Measurements from ENCODE around the gene SPRR2F. TPM values are rescaled to one million over a fixed set of nuclear protein-coding genes. Genes with fewer than 3 reads are reported as not detected.

SPRR2F gene
- total and polyA plus RNA-seq, 10 of the 15 experiments (the other 5 are each of a cell fraction or from before 2014, with no cell fraction given): 0.18 to 0.27 TPM; not detected in 8

DNA sequence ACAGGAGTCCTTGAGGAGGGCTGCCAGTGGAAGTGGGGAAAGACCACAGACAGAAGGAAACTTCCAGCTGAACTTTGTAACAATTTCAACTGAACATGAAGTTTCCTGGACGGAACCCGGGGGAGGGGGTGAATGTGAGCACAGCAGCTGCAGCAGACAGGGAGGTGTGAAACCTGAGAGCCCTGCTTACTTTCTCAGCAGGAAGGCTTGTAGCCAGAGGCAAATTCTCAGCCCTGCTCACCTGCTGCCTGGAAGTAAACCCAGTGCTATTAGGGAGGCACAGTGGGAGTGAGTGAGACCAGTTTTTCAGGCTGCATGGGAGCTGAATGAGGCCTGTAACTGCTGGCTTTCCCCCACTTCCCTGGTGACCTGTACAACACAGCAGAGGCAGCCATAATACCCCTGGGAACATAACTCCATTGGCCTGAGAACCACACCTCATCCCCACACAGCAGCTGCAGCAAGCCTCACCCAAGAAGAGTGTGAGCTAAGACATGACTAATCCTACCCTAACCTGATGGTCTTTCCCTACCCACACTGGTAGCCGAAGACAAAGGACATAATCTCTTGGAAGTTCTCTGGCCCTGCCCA lies 9.6 kb upstream of the SPRR2F start:
- RAD21 ChIA-PET (ENCODE audit: unreplicated experiment): interaction anchor here (0.5 to 2.1 kb wide), 5 partner anchors 70 to 223 kb away, joined by 3 to 8 read pairs (median 4); no protein-coding TSS in a partner anchor
- Histone ChIP-seq H3K36me3 (ENCODE audit: control insufficient read depth in 2 of 2, insufficient read depth in 2 of 2, low read length in 1 of 2) (no peaks in the 10 kb centered on the region), H3K4me2 (ENCODE audit: control insufficient read depth, insufficient read depth) (no peak overlapping the region), H3K4me1 (ENCODE audit: control insufficient read depth, insufficient read depth, low read length) (no peaks in the 10 kb centered on the region), H3K27ac (ENCODE audit: control insufficient read depth, insufficient read depth) (0 out of 2 replicates have a peak overlapping the region, but pooled peaks have one; percentile 14), H3K9me3 (replicated peaks; ENCODE audit: control insufficient read depth, insufficient read depth, low read length) (no peaks in the 10 kb centered on the region; the same call in 2 of the 3 replicates), H3K79me2 (ENCODE audit: control insufficient read depth, insufficient read depth, low read length) (no peaks in the 10 kb centered on the region), H3K9ac (ENCODE audit: control insufficient read depth, insufficient read depth, low read length) (no peak overlapping the region), H3K27me3 (replicated peaks in 1 of 2; ENCODE audit: control insufficient read depth in 2 of 2, insufficient read depth in 2 of 2, low read length in 1 of 2) (no peaks in the 10 kb centered on the region), H4K20me1 (ENCODE audit: control insufficient read depth, insufficient read depth) (no peaks in the 10 kb centered on the region), H2AFZ (ENCODE audit: control insufficient read depth, low read depth, low read length) (peak overlapping the region; percentile 24; the same call in 1 of the 2 replicates), H3K4me3 (no peak overlapping the region)
- 11% methylated on average over 3 of the region's 3 CpGs for WGBS (ENCODE audit: insufficient coverage, insufficient replicate concordance, low lambda C conversion rate, missing lambda C conversion rate)
- in situ Hi-C loops (cut with MboI) (no loop called here), intact Hi-C loops (cut with micrococcal nuclease; ENCODE audit: unreplicated experiment) (no loop called here)
- peak; percentile 82 for ATAC-seq
- no peak for FAIRE-seq
- no TSS peak for BruUV-seq (replicated peaks)
- DNase-seq (ENCODE audit: low read depth, low spot score): peak; percentile 40
- CTCF ChIA-PET: interaction anchor here (0.9 to 1.5 kb wide), 5 partner anchors 17 to 216 kb away, joined by 3 to 7 read pairs (median 3); no protein-coding TSS in a partner anchor
- POLR2A ChIA-PET: interaction anchor here (1.1 kb wide), 1 partner anchor 221 kb away, joined by 3 read pairs; no protein-coding TSS in a partner anchor
- SMC1A ChIA-PET (ENCODE audit: uncharacterized antibody, unreplicated experiment): interaction anchor here (0.7 to 1.9 kb wide), 8 partner anchors 17 to 223 kb away, joined by 3 to 8 read pairs (median 4); no protein-coding TSS in a partner anchor
- TF ChIP-seq POLR2AphosphoS2 (IDR thresholded peaks at IDR 0.05; ENCODE audit: low read depth, low read length) (no peak), MEF2B (IDR thresholded peaks at IDR 0.05; ENCODE audit: partially characterized antibody, poor library complexity, severe bottlenecking) (peak; percentile 97), ZNF217 (IDR thresholded peaks at IDR 0.05) (no peak), ETV6 (conservative IDR thresholded peaks at IDR 0.05 in 1 of 2, IDR thresholded peaks at IDR 0.05 in 1 of 2; ENCODE audit: borderline replicate concordance in 1 of 2, low read depth in 1 of 2) (peak in 1 of 2 experiments; percentile 31; a peak in 1 of 4 replicates), JUND (IDR thresholded peaks at IDR 0.05; ENCODE audit: low read depth, low read length) (no peak), GATAD2B (conservative IDR thresholded peaks at IDR 0.05; ENCODE audit: low read depth) (peak; percentile 97), HDGF (IDR thresholded peaks at IDR 0.05) (no peak), SUPT20H (IDR thresholded peaks at IDR 0.05; ENCODE audit: borderline replicate concordance, control insufficient read depth, low read depth, low read length) (no peak), YBX1 (IDR thresholded peaks at IDR 0.05) (0 out of 2 replicates have a peak, but pooled peaks have one; percentile 57), MAX (IDR thresholded peaks at IDR 0.05; ENCODE audit: low read depth, low read length) (no peak), ZNF384 (IDR thresholded peaks at IDR 0.05; ENCODE audit: borderline replicate concordance, low read depth, low read length) (no peak), NFXL1 (IDR thresholded peaks at IDR 0.05; ENCODE audit: borderline replicate concordance) (no peak), BCL11A (IDR thresholded peaks at IDR 0.05; ENCODE audit: low read depth, low read length) (no peak), FOS (IDR thresholded peaks at IDR 0.05; ENCODE audit: borderline replicate concordance, extremely low read depth, insufficient read length) (no peak), LARP7 (IDR thresholded peaks at IDR 0.05) (peak; percentile 39; the same call in 1 of the 2 replicates), EZH2 (IDR thresholded peaks at IDR 0.05; ENCODE audit: borderline replicate concordance, control insufficient read depth, low read depth, low read length) (no peak)
- TF ChIP-seq, protein P1, sequence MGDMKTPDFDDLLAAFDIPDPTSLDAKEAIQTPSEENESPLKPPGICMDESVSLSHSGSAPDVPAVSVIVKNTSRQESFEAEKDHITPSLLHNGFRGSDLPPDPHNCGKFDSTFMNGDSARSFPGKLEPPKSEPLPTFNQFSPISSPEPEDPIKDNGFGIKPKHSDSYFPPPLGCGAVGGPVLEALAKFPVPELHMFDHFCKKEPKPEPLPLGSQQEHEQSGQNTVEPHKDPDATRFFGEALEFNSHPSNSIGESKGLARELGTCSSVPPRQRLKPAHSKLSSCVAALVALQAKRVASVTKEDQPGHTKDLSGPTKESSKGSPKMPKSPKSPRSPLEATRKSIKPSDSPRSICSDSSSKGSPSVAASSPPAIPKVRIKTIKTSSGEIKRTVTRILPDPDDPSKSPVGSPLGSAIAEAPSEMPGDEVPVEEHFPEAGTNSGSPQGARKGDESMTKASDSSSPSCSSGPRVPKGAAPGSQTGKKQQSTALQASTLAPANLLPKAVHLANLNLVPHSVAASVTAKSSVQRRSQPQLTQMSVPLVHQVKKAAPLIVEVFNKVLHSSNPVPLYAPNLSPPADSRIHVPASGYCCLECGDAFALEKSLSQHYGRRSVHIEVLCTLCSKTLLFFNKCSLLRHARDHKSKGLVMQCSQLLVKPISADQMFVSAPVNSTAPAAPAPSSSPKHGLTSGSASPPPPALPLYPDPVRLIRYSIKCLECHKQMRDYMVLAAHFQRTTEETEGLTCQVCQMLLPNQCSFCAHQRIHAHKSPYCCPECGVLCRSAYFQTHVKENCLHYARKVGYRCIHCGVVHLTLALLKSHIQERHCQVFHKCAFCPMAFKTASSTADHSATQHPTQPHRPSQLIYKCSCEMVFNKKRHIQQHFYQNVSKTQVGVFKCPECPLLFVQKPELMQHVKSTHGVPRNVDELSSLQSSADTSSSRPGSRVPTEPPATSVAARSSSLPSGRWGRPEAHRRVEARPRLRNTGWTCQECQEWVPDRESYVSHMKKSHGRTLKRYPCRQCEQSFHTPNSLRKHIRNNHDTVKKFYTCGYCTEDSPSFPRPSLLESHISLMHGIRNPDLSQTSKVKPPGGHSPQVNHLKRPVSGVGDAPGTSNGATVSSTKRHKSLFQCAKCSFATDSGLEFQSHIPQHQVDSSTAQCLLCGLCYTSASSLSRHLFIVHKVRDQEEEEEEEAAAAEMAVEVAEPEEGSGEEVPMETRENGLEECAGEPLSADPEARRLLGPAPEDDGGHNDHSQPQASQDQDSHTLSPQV (IDR thresholded peaks at IDR 0.05): no peak

All from GM12878 (cell line).